Activated naive CD8-positive, alpha-beta T cell treated with anti-CD3 and anti-CD28 coated beads, Interleukin-2, amount 50 U/mL, for 24 hours (primary cell): ENCODE measurements around the gene TLX2.

ENCODE experiments used
- ATAC-seq: fragments of 150-1000 bp; cut with Tn5 transposase; one replicate; pipeline ENCODE4 v1.10.0; 2021
- DNase-seq: peaks from one replicate; pipeline ENCODE4 v3.0.0; 2021
- H3K27ac Mint-ChIP-seq: one replicate; pipeline ENCODE4 v1.8.0; 2021; ENCODE audit warnings: mild to moderate bottlenecking, mixed read lengths
- H3K27me3 Mint-ChIP-seq: one replicate; pipeline ENCODE4 v1.8.0; 2021; ENCODE audit warnings: mixed read lengths
- H3K36me3 Mint-ChIP-seq: one replicate; pipeline ENCODE4 v1.8.0; 2021; ENCODE audit warnings: low read depth, mixed read lengths
- H3K4me1 Mint-ChIP-seq: one replicate; pipeline ENCODE4 v1.8.0; 2021; ENCODE audit warnings: mixed read lengths
- H3K4me3 Mint-ChIP-seq: one replicate; pipeline ENCODE4 v1.8.0; 2021; ENCODE audit warnings: mild to moderate bottlenecking, moderate library complexity, mixed read lengths
- H3K9me3 Mint-ChIP-seq: one replicate; pipeline ENCODE4 v1.8.0; 2021; ENCODE audit warnings: mixed read lengths

The TLX2 gene

GRCh38 chr2:74515271-74515980 lies 1.2 kb downstream of the TLX2 start:
- Mint-ChIP-seq H3K36me3 (peaks cover 8% of the 10 kb centered on the region), H3K27me3 (peaks cover 82% of the 10 kb centered on the region), H3K27ac (no peak overlapping the region), H3K9me3 (no peaks in the 10 kb centered on the region), H3K4me1 (peaks cover 23% of the 10 kb centered on the region), H3K4me3 (peak overlapping the region; percentile 59)
- DNase-seq (peak; percentile 20), ATAC-seq (no peak)

- no peak overlapping the region for H3K27ac Mint-ChIP-seq
These were observed 1.9 kb downstream of the TLX2 start for GRCh38 chr2:74515981-74516633.

GRCh38 chr2:74516650-74517049 lies 2.4 kb downstream of the TLX2 start:
- DNase-seq (no peak), ATAC-seq (no peak)
- H3K36me3 Mint-ChIP-seq: peaks cover 8% of the 10 kb centered on the region
- H3K9me3 Mint-ChIP-seq: no peaks in the 10 kb centered on the region
- peak overlapping the region; percentile 51 for H3K4me3 Mint-ChIP-seq
- H3K27me3 Mint-ChIP-seq: peaks cover 73% of the 10 kb centered on the region
- H3K27ac Mint-ChIP-seq: no peak overlapping the region
- peaks cover 20% of the 10 kb centered on the region for H3K4me1 Mint-ChIP-seq

More at GRCh38 chr2:74515981-74516633, 1.9 kb downstream of the TLX2 start:
- Mint-ChIP-seq H3K4me1 (peaks cover 20% of the 10 kb centered on the region), H3K4me3 (peak overlapping the region; percentile 51), H3K27me3 (peaks cover 78% of the 10 kb centered on the region), H3K36me3 (peaks cover 8% of the 10 kb centered on the region), H3K9me3 (no peaks in the 10 kb centered on the region)
- peak; percentile 59 for ATAC-seq
- peak; percentile 73 for DNase-seq

- no peak for ATAC-seq
- no peak overlapping the region for H3K4me3 Mint-ChIP-seq
- peaks cover 29% of the 10 kb centered on the region for H3K27me3 Mint-ChIP-seq
- no peaks in the 10 kb centered on the region for H3K9me3 Mint-ChIP-seq
- no peak for DNase-seq
- H3K27ac Mint-ChIP-seq: no peak overlapping the region
- peaks cover 14% of the 10 kb centered on the region for H3K4me1 Mint-ChIP-seq
- H3K36me3 Mint-ChIP-seq: peaks cover 19% of the 10 kb centered on the region
These were observed 8.3 kb downstream of the TLX2 start for GRCh38 chr2:74522516-74522915.

- Mint-ChIP-seq H3K4me3 (no peak overlapping the region), H3K36me3 (peaks cover 34% of the 10 kb centered on the region), H3K9me3 (no peaks in the 10 kb centered on the region), H3K27ac (no peak overlapping the region), H3K4me1 (peaks cover 27% of the 10 kb centered on the region), H3K27me3 (peaks cover 15% of the 10 kb centered on the region)
- ATAC-seq (no peak), DNase-seq (no peak)
These were observed 9.8 kb downstream of the TLX2 start for GRCh38 chr2:74524005-74524404.

GRCh38 chr2:74524955-74525716 lies 10.9 kb downstream of the TLX2 start:
- Mint-ChIP-seq H3K4me1 (peaks cover 27% of the 10 kb centered on the region), H3K36me3 (peaks cover 36% of the 10 kb centered on the region), H3K27me3 (peaks cover 7% of the 10 kb centered on the region), H3K9me3 (no peaks in the 10 kb centered on the region), H3K27ac (no peak overlapping the region), H3K4me3 (no peak overlapping the region)
- no peak for DNase-seq
- no peak for ATAC-seq

- Mint-ChIP-seq H3K4me3 (no peak within 1 kb of the TSS), H3K27ac (peak within 1 kb of the TSS; percentile 34), H3K9me3 (no peaks in the 10 kb centered on the region), H3K27me3 (peaks cover 4% of the 10 kb centered on the region), H3K4me1 (peaks cover 30% of the 10 kb centered on the region), H3K36me3 (peaks cover 38% of the 10 kb centered on the region)
- no peak for ATAC-seq
- no peak for DNase-seq
These were observed 11.7 kb downstream of the TLX2 start, which contains the start of gene DQX1 for GRCh38 chr2:74525717-74526648. Gene DQX1, minus strand, starts transcription at chr2:74526231. Its CDS starts 502 bp downstream, at chr2:74525729.

GRCh38 chr2:74526649-74527230 lies 12.5 kb downstream of the TLX2 start:
- H3K36me3 Mint-ChIP-seq: peaks cover 45% of the 10 kb centered on the region
- DNase-seq (no peak), ATAC-seq (no peak)
- peak overlapping the region; percentile 34 for H3K27ac Mint-ChIP-seq
- H3K27me3 Mint-ChIP-seq: peaks cover 2% of the 10 kb centered on the region
- peaks cover 38% of the 10 kb centered on the region for H3K4me1 Mint-ChIP-seq
- H3K9me3 Mint-ChIP-seq: no peaks in the 10 kb centered on the region
- no peak overlapping the region for H3K4me3 Mint-ChIP-seq

GRCh38 chr2:74527741-74528140 lies 13.5 kb downstream of the TLX2 start:
- Mint-ChIP-seq H3K4me1 (peaks cover 46% of the 10 kb centered on the region), H3K27me3 (no peaks in the 10 kb centered on the region), H3K27ac (peak overlapping the region; percentile 93), H3K36me3 (peaks cover 54% of the 10 kb centered on the region), H3K9me3 (no peaks in the 10 kb centered on the region), H3K4me3 (peak overlapping the region; percentile 94)
- ATAC-seq (no peak), DNase-seq (no peak)

GRCh38 chr2:74528600-74529356 lies 14.5 kb downstream of the TLX2 start:
- H3K9me3 Mint-ChIP-seq: no peaks in the 10 kb centered on the region
- DNase-seq: no peak

GRCh38 chr2:74529357-74530238 lies 15.3 kb downstream of the TLX2 start, which contains the start of the genes AUP1 and HTRA2:
Gene AUP1, minus strand, starts transcription at chr2:74529706. Its CDS starts 77 bp downstream, at chr2:74529629.
Gene HTRA2, plus strand, starts transcription at chr2:74529933. Its CDS starts 74 bp downstream, at chr2:74530007.
- DNase-seq: peak; percentile 93
- peaks cover 46% of the 10 kb centered on the region for H3K4me1 Mint-ChIP-seq
- no peaks in the 10 kb centered on the region for H3K27me3 Mint-ChIP-seq
- peak within 1 kb of the TSS; percentile 93 for H3K27ac Mint-ChIP-seq
- H3K36me3 Mint-ChIP-seq: peaks cover 57% of the 10 kb centered on the region
- H3K9me3 Mint-ChIP-seq: no peaks in the 10 kb centered on the region
- peak within 1 kb of the TSS; percentile 94 for H3K4me3 Mint-ChIP-seq
- peak; percentile 92 for ATAC-seq

More at GRCh38 chr2:74528600-74529356, 14.5 kb downstream of the TLX2 start:
- H3K27me3 Mint-ChIP-seq: no peaks in the 10 kb centered on the region
- ATAC-seq: peak; percentile 1
- peak overlapping the region; percentile 94 for H3K4me3 Mint-ChIP-seq
- H3K4me1 Mint-ChIP-seq: peaks cover 46% of the 10 kb centered on the region
- peaks cover 57% of the 10 kb centered on the region for H3K36me3 Mint-ChIP-seq
- H3K27ac Mint-ChIP-seq: peak overlapping the region; percentile 93
